Measurements from ENCODE around the gene CSH2. TPM values are rescaled to one million over a fixed set of nuclear protein-coding genes. Genes with fewer than 3 reads are reported as not detected.

Gene CSH2
- total and polyA plus RNA-seq, 8 donors: not detected

- no peaks in the 10 kb centered on the region for H3K27me3 ChIP-seq
- peak overlapping the region in 1 of 5 donors; percentile 21 for H3K27ac ChIP-seq
- intact Hi-C loops (cut with DNase I; ENCODE audit: low total_unique reads): no loop called here
- WGBS, 5 donors: 88 to 94% (median 90%) methylated on average over 13 of the region's 13 CpGs
- no peaks in the 10 kb centered on the region for H3K9me3 ChIP-seq
- no peak overlapping the region for H3K4me3 ChIP-seq
- TF ChIP-seq EP300 (IDR thresholded peaks at IDR 0.05) (no peak), POLR2A (IDR thresholded peaks at IDR 0.05) (no peak), POLR2AphosphoS5 (IDR thresholded peaks at IDR 0.05) (no peak), CTCF (IDR thresholded peaks at IDR 0.05) (no peak)
- H3K36me3 ChIP-seq: peaks cover 66 to 71% (median 69%) of the 10 kb centered on the region in 4 donors
- no peak for DNase-seq
- peaks cover 24 to 38% (median 31%) of the 10 kb centered on the region in 4 donors for H3K4me1 ChIP-seq
Measured at GRCh38 chr17:63823659-63824331, 49.7 kb downstream of the CSH2 start.

- Histone ChIP-seq H3K4me1 (peaks cover 15 to 28% (median 21%) of the 10 kb centered on the region in 4 donors), H3K36me3 (peaks cover 78 to 84% (median 82%) of the 10 kb centered on the region in 4 donors), H3K4me3 (no peak overlapping the region), H3K27me3 (no peaks in the 10 kb centered on the region), H3K27ac (no peak overlapping the region), H3K9me3 (no peaks in the 10 kb centered on the region)
- no peak for TF ChIP-seq POLR2AphosphoS5 (IDR thresholded peaks at IDR 0.05)
- no peak for TF ChIP-seq POLR2A (IDR thresholded peaks at IDR 0.05)
- no peak for TF ChIP-seq EP300 (IDR thresholded peaks at IDR 0.05)
- TF ChIP-seq CTCF (IDR thresholded peaks at IDR 0.05): no peak
- no peak for DNase-seq
- intact Hi-C loops (cut with DNase I; ENCODE audit: low total_unique reads): no loop called here
Measured at GRCh38 chr17:63822537-63822936, 50.9 kb downstream of the CSH2 start.

Small RNA genes within 50 kb of the gene (small RNA-seq; reads per million reads assigned to genes)
- 0 reads per million in 4 donors for gene AC040958.1
- 0 reads per million in 4 donors for gene AC127029.1
- gene GH1: 0 reads per million in 4 donors

Other genes with a start within 250 kb of the CSH2 start
- gene LIMD2, start 173.6 kb downstream of the CSH2 start, total RNA-seq: 10 to 100 TPM in 2 of 5 donors, 1 to 10 TPM in 3; 4.9 to 27.2 (median 9.6) TPM
- 10 to 100 TPM; 12.0 to 21.0 (median 20.2) TPM for gene LIMD2, start 173.6 kb downstream of the CSH2 start, polyA plus RNA-seq
- 10 to 100 TPM; 15.8 to 56.2 (median 31.3) TPM for gene STRADA, start 131.9 kb downstream of the CSH2 start, total RNA-seq
- 10 to 100 TPM in 2 of 3 donors, 1 to 10 TPM in 1; 9.8 to 17.7 (median 12.6) TPM for gene STRADA, start 131.9 kb downstream of the CSH2 start, polyA plus RNA-seq
- 100 to 1,000 TPM in 2 of 5 donors, 10 to 100 TPM in 3; 38.8 to 139 (median 69.4) TPM for gene CCDC47, start 100.1 kb downstream of the CSH2 start, total RNA-seq
- gene CCDC47, start 100.1 kb downstream of the CSH2 start, polyA plus RNA-seq: 10 to 100 TPM; 11.5 to 34.6 (median 18.5) TPM
- 100 to 1,000 TPM; 182 to 346 (median 205) TPM for gene DDX42, start 99.5 kb downstream of the CSH2 start, total RNA-seq
- 10 to 100 TPM; 42.7 to 59.9 (median 52.7) TPM for gene DDX42, start 99.5 kb downstream of the CSH2 start, polyA plus RNA-seq
- gene PSMC5, start 46.2 kb downstream of the CSH2 start, total RNA-seq: 100 to 1,000 TPM in 1 of 5 donors, 10 to 100 TPM in 4; 19.2 to 177 (median 80.1) TPM
- gene PSMC5, start 46.2 kb downstream of the CSH2 start, polyA plus RNA-seq: 100 to 1,000 TPM; 151 to 211 (median 153) TPM
- gene FTSJ3, start 46.0 kb downstream of the CSH2 start, total RNA-seq: 10 to 100 TPM in 4 of 5 donors, 1 to 10 TPM in 1; 3.5 to 54.0 (median 38.6) TPM
- 10 to 100 TPM; 12.2 to 14.4 (median 13.4) TPM for gene FTSJ3, start 46.0 kb downstream of the CSH2 start, polyA plus RNA-seq
- 100 to 1,000 TPM in 3 of 5 donors, 10 to 100 TPM in 2; 90.6 to 244 (median 109) TPM for gene SMARCD2, start 31.0 kb downstream of the CSH2 start, total RNA-seq
- 10 to 100 TPM; 65.1 to 86.9 (median 66.9) TPM for gene SMARCD2, start 31.0 kb downstream of the CSH2 start, polyA plus RNA-seq
- not detected for gene GH2, start 8.3 kb upstream of the CSH2 start, total RNA-seq
- not detected for gene GH2, start 8.3 kb upstream of the CSH2 start, polyA plus RNA-seq
- gene CSH1, start 22.9 kb upstream of the CSH2 start, total RNA-seq: not detected
- gene CSH1, start 22.9 kb upstream of the CSH2 start, polyA plus RNA-seq: not detected
- not detected for gene CSHL1, start 37.6 kb upstream of the CSH2 start, total RNA-seq
- not detected for gene CSHL1, start 37.6 kb upstream of the CSH2 start, polyA plus RNA-seq
- not detected for gene GH1, start 45.2 kb upstream of the CSH2 start, total RNA-seq
- gene GH1, start 45.2 kb upstream of the CSH2 start, polyA plus RNA-seq: not detected
- 1 to 10 TPM in 2 of 5 donors, not detected in 3; 4.8 to 5.3 TPM for gene CD79B, start 58.7 kb upstream of the CSH2 start, total RNA-seq
- 1 to 10 TPM; 1.7 to 9.7 (median 8.1) TPM for gene CD79B, start 58.7 kb upstream of the CSH2 start, polyA plus RNA-seq
- gene SCN4A, start 99.2 kb upstream of the CSH2 start, total RNA-seq: 1 to 10 TPM in 3 of 5 donors, not detected in 2; 1.2 to 2.7 (median 2.4) TPM
- gene SCN4A, start 99.2 kb upstream of the CSH2 start, polyA plus RNA-seq: under 1 TPM; 0.05 to 0.31 (median 0.19) TPM
- under 1 TPM in 1 of 5 donors, not detected in 4; 0.92 TPM for gene PRR29, start 124.7 kb upstream of the CSH2 start, total RNA-seq
- under 1 TPM in 2 of 3 donors, not detected in 1; 0.08 to 0.50 TPM for gene PRR29, start 124.7 kb upstream of the CSH2 start, polyA plus RNA-seq
- gene ICAM2, start 147.0 kb upstream of the CSH2 start, total RNA-seq: 10 to 100 TPM in 1 of 5 donors, 1 to 10 TPM in 2, not detected in 2; 4.7 to 25.3 (median 9.9) TPM
- 10 to 100 TPM in 2 of 3 donors, 1 to 10 TPM in 1; 8.2 to 15.4 (median 11.5) TPM for gene ICAM2, start 147.0 kb upstream of the CSH2 start, polyA plus RNA-seq